Esophagus muscularis mucosa (tissue), 4 donors: ENCODE results near the gene AAR2. TPM values are rescaled to one million over a fixed set of nuclear protein-coding genes. Genes with fewer than 3 reads are reported as not detected.

Source experiments
- DNase-seq: peaks from one replicate; pipeline ENCODE4 v3.0.0-alpha.2; 2017; ENCODE audit errors: extremely low spot score
- H3K27ac ChIP-seq, 4 donors: fragments of 200-600 bp; sonication (generic); replicated peaks in 1 of 4; 1 replicate in 3 of 4; 2 replicates in 1 of 4; pipeline ENCODE4 v1.5.1; 2016 to 2019; ENCODE audit warnings: mild to moderate bottlenecking in 1 of 4
- H3K27me3 ChIP-seq, 4 donors: fragments of 200-600 bp; sonication (generic); one replicate each; pipeline versions ENCODE4 v1.5.1 to v1.6.0; 2016 to 2019
- H3K36me3 ChIP-seq, 4 donors: fragments of 200-600 bp; sonication (generic); one replicate each; pipeline ENCODE4 v1.5.1; 2016 to 2019
- H3K4me1 ChIP-seq, 4 donors: fragments of 200-600 bp; sonication (generic); one replicate each; pipeline ENCODE4 v1.5.1; 2016 to 2019
- H3K4me3 ChIP-seq, 4 donors: fragments of 200-600 bp; sonication (generic); 1 replicate in 2 of 4; 2 replicates in 2 of 4; pipeline ENCODE4 v1.5.1; 2016 to 2019; ENCODE audit warnings: mild to moderate bottlenecking in 4 of 4, moderate library complexity in 1 of 4
- H3K9me3 ChIP-seq, 4 donors: fragments of 200-600 bp; sonication (generic); 1 replicate in 3 of 4; 2 replicates in 1 of 4; pipeline ENCODE4 v1.5.1; 2016 to 2019
- CTCF ChIP-seq, 3 experiments: fragments of 200-600 bp in 2 of 3; fragments of 450-650 bp in 1 of 3; sonication (generic) in 2 of 3; IDR thresholded peaks; one replicate each; pipeline ENCODE4 v1.5.1; 2017 to 2019; ENCODE audit warnings: antibody characterized with exemption in 3 of 3, mild to moderate bottlenecking in 2 of 3, moderate library complexity in 1 of 3
- EP300 ChIP-seq: sonication (generic); formaldehyde crosslinking; IDR thresholded peaks from one replicate; pipeline ENCODE4 v1.6.1; 2017; ENCODE audit warnings: antibody characterized with exemption
- POLR2A ChIP-seq: fragments of 450-650 bp; IDR thresholded peaks from one replicate; pipeline ENCODE4 v1.6.1; 2017; ENCODE audit warnings: antibody characterized with exemption, moderate library complexity, mild to moderate bottlenecking, low read depth
- POLR2AphosphoS5 ChIP-seq, 2 donors: sonication (generic); formaldehyde crosslinking; IDR thresholded peaks; one replicate each; pipeline ENCODE4 v1.6.1; 2017; ENCODE audit warnings: antibody characterized with exemption in 2 of 2
- WGBS: methylation state at CpG from one replicate; pipeline ENCODE4 v1.1.5; 2018; 5-methylcytosine and 5-hydroxymethylcytosine counted together
- intact Hi-C: fragments of 100-400 bp; cut with DNase I; formaldehyde crosslinking; loops from one replicate; pipeline ENCODE4 v1.15.1; 2023
- total RNA-seq, 4 donors: library from RNA; depleted of rRNA; stranded (reverse); fragments of >200 nt; gene quantifications; one replicate each; pipeline versions ENCODE4 v1.1.0 to v1.2.1, GENCODE V29; 2016

AAR2 gene
- total RNA-seq, 4 donors from 2014 or later = 37.8 to 53.7 (median 47.2) TPM

GRCh38 chr20:36251426-36251825 is 15.1 kb downstream of the AAR2 start:
- intact Hi-C loops = no loop called here
- no peak for DNase-seq
- 84% methylated on average over 5 of the region's 5 CpGs for WGBS
- no peaks in the 10 kb centered on the region for H3K27me3 ChIP-seq
- no peak overlapping the region for H3K27ac ChIP-seq
- H3K4me3 ChIP-seq = no peak overlapping the region
- no peaks in the 10 kb centered on the region for H3K9me3 ChIP-seq
- H3K36me3 ChIP-seq = peaks cover 49 to 88% (median 73%) of the 10 kb centered on the region in 4 donors
- H3K4me1 ChIP-seq = no peaks in the 10 kb centered on the region
- TF ChIP-seq POLR2AphosphoS5 (IDR thresholded peaks at IDR 0.05) = no peak
- no peak for TF ChIP-seq POLR2A
- TF ChIP-seq CTCF (IDR thresholded peaks at IDR 0.05) = no peak
- no peak for TF ChIP-seq EP300

GRCh38 chr20:36252511-36252910 is 16.2 kb downstream of the AAR2 start:
- no peak overlapping the region for H3K27ac ChIP-seq
- no peaks in the 10 kb centered on the region for H3K4me1 ChIP-seq
- DNase-seq = no peak
- intact Hi-C loops = no loop called here
- TF ChIP-seq CTCF (IDR thresholded peaks at IDR 0.05) (no peak), EP300 (no peak), POLR2A (no peak), POLR2AphosphoS5 (IDR thresholded peaks at IDR 0.05) (no peak)
- no peak overlapping the region for H3K4me3 ChIP-seq
- no peaks in the 10 kb centered on the region for H3K27me3 ChIP-seq
- peaks cover 46 to 88% (median 70%) of the 10 kb centered on the region in 4 donors for H3K36me3 ChIP-seq
- WGBS = 98% methylated on average over 3 of the region's 3 CpGs
- no peaks in the 10 kb centered on the region for H3K9me3 ChIP-seq

GRCh38 chr20:36253036-36253435 is 16.8 kb downstream of the AAR2 start:
- intact Hi-C loops = no loop called here
- no peaks in the 10 kb centered on the region for H3K4me1 ChIP-seq
- 86% methylated on average over 6 of the region's 9 CpGs for WGBS
- no peaks in the 10 kb centered on the region for H3K27me3 ChIP-seq
- H3K4me3 ChIP-seq = no peak overlapping the region
- no peak overlapping the region for H3K27ac ChIP-seq
- DNase-seq = no peak
- H3K36me3 ChIP-seq = peaks cover 46 to 85% (median 65%) of the 10 kb centered on the region in 4 donors
- no peaks in the 10 kb centered on the region for H3K9me3 ChIP-seq
- TF ChIP-seq CTCF (IDR thresholded peaks at IDR 0.05) = no peak
- TF ChIP-seq POLR2A = no peak
- no peak for TF ChIP-seq POLR2AphosphoS5 (IDR thresholded peaks at IDR 0.05)

- no peaks in the 10 kb centered on the region for H3K4me1 ChIP-seq
- no peak overlapping the region for H3K27ac ChIP-seq
- intact Hi-C loops = no loop called here
- H3K4me3 ChIP-seq = no peak overlapping the region
- H3K36me3 ChIP-seq = peaks cover 38 to 75% (median 54%) of the 10 kb centered on the region in 4 donors
- TF ChIP-seq POLR2A (no peak), POLR2AphosphoS5 (IDR thresholded peaks at IDR 0.05) (no peak), EP300 (no peak), CTCF (IDR thresholded peaks at IDR 0.05) (no peak)
- H3K27me3 ChIP-seq = no peaks in the 10 kb centered on the region
- 86% methylated on average over 2 of the region's 2 CpGs for WGBS
- no peak for DNase-seq
- no peaks in the 10 kb centered on the region for H3K9me3 ChIP-seq
These were observed 17.8 kb downstream of the AAR2 start for GRCh38 chr20:36254076-36254475.

GRCh38 chr20:36255445-36255844 is 19.2 kb downstream of the AAR2 start:
- Histone ChIP-seq H3K4me1 (no peaks in the 10 kb centered on the region), H3K9me3 (no peaks in the 10 kb centered on the region), H3K27me3 (no peaks in the 10 kb centered on the region), H3K4me3 (no peak overlapping the region), H3K27ac (no peak overlapping the region), H3K36me3 (peaks cover 34 to 66% (median 48%) of the 10 kb centered on the region in 4 donors)
- TF ChIP-seq POLR2AphosphoS5 (IDR thresholded peaks at IDR 0.05) (no peak), CTCF (IDR thresholded peaks at IDR 0.05) (no peak), EP300 (no peak), POLR2A (no peak)
- 90% methylated on average over 12 of the region's 12 CpGs for WGBS
- DNase-seq = no peak
- intact Hi-C loops = no loop called here
